Measurements from ENCODE around the gene NUP98. TPM values are rescaled to one million over a fixed set of nuclear protein-coding genes. Genes with fewer than 3 reads are reported as not detected.

NUP98 gene
- total RNA-seq, 1 donor from 2014 or later = 80.3 TPM

GRCh38 chr11:3700410-3700809 lies 96.9 kb downstream of the NUP98 start:
- Mint-ChIP-seq H3K27ac (no peak overlapping the region), H3K27me3 (no peaks in the 10 kb centered on the region), H3K4me1 (ENCODE audit: low read depth) (no peaks in the 10 kb centered on the region), H3K4me3 (ENCODE audit: low read depth) (no peak overlapping the region), H3K9me3 (ENCODE audit: low read depth) (no peaks in the 10 kb centered on the region), H3K36me3 (ENCODE audit: insufficient read depth) (peaks cover 35% of the 10 kb centered on the region)
- no peak for DNase-seq (ENCODE audit: low spot score, unreplicated experiment)
- no peak for TF ChIP-seq CTCF (IDR thresholded peaks at IDR 0.05; ENCODE audit: unreplicated experiment)

GRCh38 chr11:3686751-3687150 lies 110.6 kb downstream of the NUP98 start:
- no peak for DNase-seq (ENCODE audit: low spot score, unreplicated experiment)
- Mint-ChIP-seq H3K4me1 (ENCODE audit: low read depth) (no peaks in the 10 kb centered on the region), H3K4me3 (ENCODE audit: low read depth) (no peak overlapping the region), H3K36me3 (ENCODE audit: insufficient read depth) (peaks cover 30% of the 10 kb centered on the region), H3K27ac (no peak overlapping the region), H3K9me3 (ENCODE audit: low read depth) (no peaks in the 10 kb centered on the region), H3K27me3 (no peaks in the 10 kb centered on the region)
- TF ChIP-seq CTCF (IDR thresholded peaks at IDR 0.05; ENCODE audit: unreplicated experiment) = no peak

DNA sequence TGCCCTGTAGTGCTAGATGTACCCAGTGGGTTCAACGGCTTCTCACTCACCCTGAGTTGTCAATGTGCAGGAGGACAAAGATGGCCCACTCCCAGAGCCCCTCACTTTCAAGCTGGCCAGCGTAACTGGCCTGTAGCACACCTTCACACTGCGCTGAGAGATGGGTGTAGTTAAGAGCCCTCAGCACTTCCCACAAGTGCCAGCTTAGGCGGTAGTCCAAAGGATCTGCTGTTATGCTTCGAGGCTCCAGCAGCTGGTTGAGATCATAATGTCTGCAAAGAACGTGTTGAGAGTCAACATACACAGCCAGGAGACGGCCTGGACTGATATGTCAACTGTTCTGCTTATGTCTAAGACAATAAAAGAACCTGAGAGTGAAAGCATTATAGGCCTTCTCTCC lies 111.4 kb downstream of the NUP98 start:
- Mint-ChIP-seq H3K4me3 (ENCODE audit: low read depth) (no peak overlapping the region), H3K27ac (no peak overlapping the region), H3K36me3 (ENCODE audit: insufficient read depth) (peaks cover 30% of the 10 kb centered on the region), H3K27me3 (no peaks in the 10 kb centered on the region), H3K9me3 (ENCODE audit: low read depth) (no peaks in the 10 kb centered on the region), H3K4me1 (ENCODE audit: low read depth) (no peaks in the 10 kb centered on the region)
- no peak for DNase-seq (ENCODE audit: low spot score, unreplicated experiment)
- no peak for TF ChIP-seq CTCF (IDR thresholded peaks at IDR 0.05; ENCODE audit: unreplicated experiment)

DNA sequence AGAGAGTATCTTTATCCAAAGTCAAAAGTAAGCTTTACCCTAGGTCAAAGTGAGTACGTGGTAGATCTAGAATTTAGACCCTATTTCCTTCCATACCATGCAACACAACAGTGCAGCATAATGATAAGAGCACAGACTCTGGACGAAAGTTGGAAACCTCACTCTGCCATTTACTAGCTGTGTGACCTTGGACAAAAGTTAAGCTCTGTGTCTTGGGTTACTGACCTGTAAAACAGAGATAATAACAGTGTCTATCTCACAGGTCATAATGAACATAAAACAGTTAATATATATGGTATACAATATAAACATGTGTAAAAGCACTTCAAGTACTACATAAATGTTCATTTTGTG lies 112.6 kb downstream of the NUP98 start:
- TF ChIP-seq CTCF (IDR thresholded peaks at IDR 0.05; ENCODE audit: unreplicated experiment) = no peak
- H3K9me3 Mint-ChIP-seq (ENCODE audit: low read depth) = no peaks in the 10 kb centered on the region
- H3K4me3 Mint-ChIP-seq (ENCODE audit: low read depth) = no peak overlapping the region
- H3K27me3 Mint-ChIP-seq = no peaks in the 10 kb centered on the region
- H3K36me3 Mint-ChIP-seq (ENCODE audit: insufficient read depth) = peaks cover 30% of the 10 kb centered on the region
- no peaks in the 10 kb centered on the region for H3K4me1 Mint-ChIP-seq (ENCODE audit: low read depth)
- H3K27ac Mint-ChIP-seq = no peak overlapping the region
- DNase-seq (ENCODE audit: low spot score, unreplicated experiment) = no peak

GRCh38 chr11:3684129-3684818 lies 113.1 kb downstream of the NUP98 start:
- Mint-ChIP-seq H3K27me3 (no peaks in the 10 kb centered on the region), H3K4me3 (ENCODE audit: low read depth) (no peak overlapping the region), H3K9me3 (ENCODE audit: low read depth) (no peaks in the 10 kb centered on the region), H3K27ac (no peak overlapping the region), H3K4me1 (ENCODE audit: low read depth) (no peaks in the 10 kb centered on the region), H3K36me3 (ENCODE audit: insufficient read depth) (peaks cover 33% of the 10 kb centered on the region)
- DNase-seq (ENCODE audit: low spot score, unreplicated experiment) = no peak
- TF ChIP-seq CTCF (IDR thresholded peaks at IDR 0.05; ENCODE audit: unreplicated experiment) = no peak
